Activated T-cell treated with anti-CD3 and anti-CD28 coated beads, Interleukin-2, amount 50 U/mL, for 48 hours (primary cell): ENCODE results near the gene HEBP2.

ENCODE experiments used
- DNase-seq, 2 experiments: peaks; one replicate each; pipeline ENCODE4 v3.0.0-alpha.2; 2020

The HEBP2 gene

DNA sequence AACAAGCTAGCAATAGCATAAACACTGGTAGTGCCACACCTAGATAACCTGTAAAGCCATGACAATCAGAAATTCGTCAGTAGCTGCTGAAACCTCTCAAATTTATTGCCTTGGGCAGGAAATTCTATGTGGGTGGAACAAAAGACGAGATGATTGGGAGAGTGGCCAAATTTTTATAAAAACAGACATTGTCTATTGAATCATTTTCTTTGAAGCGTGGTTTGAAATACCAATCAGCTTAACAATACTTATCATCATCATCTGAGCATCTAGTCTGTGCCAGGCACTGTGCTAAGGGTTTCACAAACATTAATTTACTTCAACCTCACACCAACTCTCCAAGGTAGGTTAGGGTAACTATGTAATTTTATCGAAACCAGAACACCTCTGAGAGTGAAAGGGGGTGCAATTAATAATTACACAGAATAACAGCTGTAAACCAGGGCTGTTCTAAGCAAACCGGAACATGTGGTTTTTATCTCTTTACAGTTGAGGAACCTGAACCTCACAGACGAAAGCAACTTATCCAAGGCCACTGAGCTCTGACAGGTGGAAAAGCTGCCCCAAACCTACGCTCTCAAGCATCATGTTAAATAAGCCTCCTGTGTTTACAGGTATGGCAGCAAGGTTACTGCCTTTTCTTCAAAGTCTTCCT, 51.9 kb downstream of the HEBP2 start:
- DNase-seq: no peak

DNA sequence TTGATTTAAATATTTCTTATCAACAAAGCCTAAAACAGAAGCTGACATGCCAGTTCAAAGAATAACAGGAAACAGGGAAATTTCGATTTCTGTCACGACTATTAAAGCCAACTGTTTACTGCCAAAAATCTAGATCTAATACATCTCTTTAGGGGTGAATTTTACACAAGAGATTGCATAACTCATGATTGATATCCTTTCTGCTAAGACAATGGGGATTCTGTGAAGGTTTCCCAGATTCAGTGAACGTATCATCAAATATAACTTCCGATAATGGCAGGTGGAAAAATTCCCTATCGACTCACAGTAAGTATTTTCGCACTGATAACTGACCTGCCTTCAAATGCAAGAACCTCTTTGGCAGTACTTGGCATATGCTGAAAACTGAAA, 52.4 kb downstream of the HEBP2 start:
- DNase-seq: no peak

DNA sequence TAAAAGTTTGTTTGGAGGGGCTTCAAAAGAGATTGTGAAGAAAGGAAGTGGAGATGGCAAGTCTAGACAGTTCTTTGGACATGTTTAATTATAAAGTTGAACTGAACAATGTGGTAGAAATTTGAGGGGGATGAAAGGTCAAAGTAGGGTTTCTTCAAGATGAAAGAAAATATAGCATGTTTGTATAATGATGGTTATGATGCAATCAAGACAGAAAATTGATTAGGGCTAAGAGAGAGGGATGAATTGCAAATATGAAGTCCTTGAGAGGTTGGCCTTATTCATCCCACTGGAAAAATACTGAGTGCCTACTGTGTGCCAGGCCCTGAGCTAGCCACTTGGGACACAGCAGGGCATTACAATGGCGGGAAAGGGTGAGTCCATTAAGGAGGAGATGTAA, 57.6 kb downstream of the HEBP2 start:
- no peak for DNase-seq

DNA sequence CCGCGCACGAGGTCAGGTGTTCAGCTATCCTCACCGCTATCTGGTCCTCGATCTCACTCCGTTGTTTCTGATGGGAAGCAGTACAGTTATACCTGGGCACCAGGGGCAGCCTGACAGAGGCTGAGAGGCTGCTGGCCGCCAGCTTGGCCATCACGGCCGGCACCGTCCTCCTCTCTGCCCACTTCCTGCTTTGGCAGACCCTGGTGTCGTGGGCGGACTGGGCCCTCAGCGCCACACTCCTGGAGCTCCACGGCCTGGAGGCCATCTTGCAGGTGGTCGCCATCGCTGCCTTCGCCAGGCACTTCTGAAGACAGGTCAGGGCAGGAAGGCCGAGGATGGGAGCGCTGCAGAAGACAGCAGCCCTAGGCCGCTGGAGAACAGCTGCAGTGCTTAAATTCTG, 60.1 kb downstream of the HEBP2 start:
- DNase-seq: no peak

DNA sequence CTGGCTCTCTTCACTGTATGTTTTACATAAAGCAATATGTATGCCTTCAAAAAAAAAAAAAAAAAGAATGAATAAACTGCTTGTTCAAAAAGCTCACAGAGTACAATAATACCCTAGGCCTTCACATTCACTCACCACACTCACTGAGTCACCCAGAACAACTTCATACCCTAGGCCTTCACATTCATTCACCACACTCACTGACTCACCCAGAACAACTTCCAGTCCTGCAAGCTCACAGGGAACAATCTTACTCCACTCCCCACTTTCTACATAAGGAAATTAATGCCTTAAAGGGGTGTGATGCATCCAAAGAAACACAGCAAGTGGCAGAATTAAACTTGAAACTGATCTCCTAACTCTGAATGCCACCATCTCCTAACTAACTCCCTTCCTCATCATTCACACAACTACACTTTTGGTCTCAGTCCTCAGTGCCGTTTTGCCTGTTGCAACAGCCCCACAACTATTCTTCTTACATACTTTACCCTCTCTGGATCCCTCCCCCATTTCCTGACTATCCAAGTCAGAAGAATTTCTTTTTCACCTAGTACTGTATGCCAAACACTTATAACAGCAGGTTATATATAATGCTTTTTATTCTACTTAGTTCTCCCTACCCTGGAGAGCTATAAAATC, 61.1 kb downstream of the HEBP2 start:
- no peak for DNase-seq

DNA sequence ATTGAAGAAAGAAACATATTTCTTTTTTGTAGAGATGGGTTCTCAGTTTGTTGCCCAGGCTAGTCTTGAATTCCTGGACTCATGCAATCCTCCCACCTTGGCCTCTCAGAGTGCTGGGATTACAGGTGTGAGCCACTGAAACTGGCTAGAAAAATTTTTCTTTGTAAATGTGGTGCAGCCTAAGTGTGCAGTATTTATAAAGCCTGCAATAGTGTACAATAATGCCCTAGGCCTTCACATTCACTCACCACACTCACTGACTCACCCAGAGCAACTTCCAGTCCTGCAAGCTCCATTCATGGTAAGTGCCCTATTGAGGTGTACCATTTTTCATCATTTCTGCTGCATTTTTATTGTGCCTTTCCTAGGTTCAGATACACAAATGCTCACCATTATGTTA, 63.9 kb downstream of the HEBP2 start:
- DNase-seq: no peak

DNA sequence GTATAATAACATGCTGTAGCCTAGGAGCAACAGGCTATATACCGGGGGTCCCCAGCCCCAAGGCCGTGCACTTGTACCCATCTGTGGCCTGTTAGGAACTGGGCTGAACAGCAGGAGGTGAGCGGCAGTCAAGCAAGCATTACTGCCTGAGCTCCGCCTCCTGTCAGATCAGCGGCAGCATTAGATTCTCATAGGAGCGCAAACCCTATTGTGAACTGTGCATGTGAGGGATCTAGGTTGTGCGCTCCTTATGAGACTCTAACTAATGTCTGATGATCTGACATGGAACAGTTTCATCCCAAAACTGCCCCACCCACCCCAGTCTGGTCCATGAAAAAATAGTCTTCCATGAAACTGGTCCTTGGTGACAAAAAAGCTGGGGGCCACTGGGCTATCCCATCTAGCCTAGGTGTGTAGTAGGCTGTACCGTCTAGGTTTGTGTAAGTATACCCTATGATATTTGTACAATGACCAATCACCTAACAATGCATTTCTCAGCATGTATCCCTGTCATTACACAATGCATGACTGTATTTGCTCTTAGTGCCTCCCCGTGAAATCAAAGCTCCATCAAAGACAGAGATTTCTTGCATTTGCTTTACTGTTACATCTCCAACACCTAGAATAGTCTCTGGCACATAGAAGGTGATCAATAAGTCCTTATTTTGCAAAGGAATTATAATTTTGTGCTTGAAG, 64.4 kb downstream of the HEBP2 start:
- no peak for DNase-seq
